ENCODE results near the gene FKBP4. TPM values are rescaled to one million over a fixed set of nuclear protein-coding genes. Genes with fewer than 3 reads are reported as not detected.

FKBP4 gene
- total RNA-seq, 4 donors from 2014 or later, result 29.1 to 51.0 (median 38.8) TPM

GRCh38 chr12:2834581-2835491 is 40.1 kb downstream of the FKBP4 start, which contains the start of gene NRIP2:
Gene NRIP2 (minus strand): TSS chr12:2835035. CDS start chr12:2834983, 52 bp downstream.
- no peak for DNase-seq (ENCODE audit: low spot score in 2 of 2)
- TF ChIP-seq POLR2A (IDR thresholded peaks at IDR 0.05) (no peak), EP300 (IDR thresholded peaks at IDR 0.05) (no peak)
- TF ChIP-seq, protein P1, sequence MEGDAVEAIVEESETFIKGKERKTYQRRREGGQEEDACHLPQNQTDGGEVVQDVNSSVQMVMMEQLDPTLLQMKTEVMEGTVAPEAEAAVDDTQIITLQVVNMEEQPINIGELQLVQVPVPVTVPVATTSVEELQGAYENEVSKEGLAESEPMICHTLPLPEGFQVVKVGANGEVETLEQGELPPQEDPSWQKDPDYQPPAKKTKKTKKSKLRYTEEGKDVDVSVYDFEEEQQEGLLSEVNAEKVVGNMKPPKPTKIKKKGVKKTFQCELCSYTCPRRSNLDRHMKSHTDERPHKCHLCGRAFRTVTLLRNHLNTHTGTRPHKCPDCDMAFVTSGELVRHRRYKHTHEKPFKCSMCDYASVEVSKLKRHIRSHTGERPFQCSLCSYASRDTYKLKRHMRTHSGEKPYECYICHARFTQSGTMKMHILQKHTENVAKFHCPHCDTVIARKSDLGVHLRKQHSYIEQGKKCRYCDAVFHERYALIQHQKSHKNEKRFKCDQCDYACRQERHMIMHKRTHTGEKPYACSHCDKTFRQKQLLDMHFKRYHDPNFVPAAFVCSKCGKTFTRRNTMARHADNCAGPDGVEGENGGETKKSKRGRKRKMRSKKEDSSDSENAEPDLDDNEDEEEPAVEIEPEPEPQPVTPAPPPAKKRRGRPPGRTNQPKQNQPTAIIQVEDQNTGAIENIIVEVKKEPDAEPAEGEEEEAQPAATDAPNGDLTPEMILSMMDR (IDR thresholded peaks at IDR 0.05), result peak in 3 of 5 experiments; percentile 25 to 36 (median 30)
- peak within 1 kb of the TSS; percentile 29 to 49 (median 36) for H3K4me3 ChIP-seq
- H3K27me3 ChIP-seq, result no peaks in the 10 kb centered on the region
- H3K4me1 ChIP-seq, result peaks cover 0 to 47% (median 11%) of the 10 kb centered on the region in 4 donors
- H3K27ac ChIP-seq, result peak within 1 kb of the TSS; percentile 69 to 87 (median 80)
- no peaks in the 10 kb centered on the region for H3K9me3 ChIP-seq
- peaks cover 0 to 25% (median 0%) of the 10 kb centered on the region in 3 donors for H3K36me3 ChIP-seq
- 8 to 9% methylated on average over 23 to 32 of the region's 32 CpGs for WGBS, 2 donors

DNA sequence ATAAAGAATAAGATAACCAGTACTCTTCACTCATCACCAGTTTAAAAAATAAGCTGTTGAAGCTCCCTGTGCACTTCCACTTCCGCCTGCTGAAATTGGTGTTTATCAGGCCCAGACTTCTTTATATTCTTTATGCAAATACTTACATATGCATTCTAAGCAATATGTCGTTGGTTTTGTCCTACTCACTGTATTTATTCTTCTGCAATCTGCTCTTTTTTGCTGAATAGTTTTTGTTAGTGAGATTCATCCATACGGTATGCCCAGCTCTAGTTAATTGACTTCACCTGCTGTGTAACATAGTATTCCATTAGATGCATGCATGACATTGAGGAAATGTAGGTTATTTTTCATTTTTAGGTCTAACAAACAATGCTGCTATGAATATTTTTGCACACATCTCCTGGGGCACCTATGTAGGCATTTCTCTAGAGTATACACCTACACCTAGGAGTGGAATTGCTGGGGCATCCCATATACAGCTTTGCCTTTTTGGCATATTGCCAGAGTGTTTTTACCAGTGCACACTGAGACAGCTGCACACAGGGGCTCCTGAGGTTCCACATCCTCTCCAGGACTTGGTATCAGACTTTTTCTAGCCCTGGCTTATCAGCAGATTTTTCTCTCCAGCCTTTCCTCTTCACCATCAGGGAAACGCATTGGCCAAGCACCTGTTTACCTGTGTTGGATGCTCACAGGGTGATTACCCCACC is 41.1 kb downstream of the FKBP4 start:
- no peak for TF ChIP-seq POLR2A (IDR thresholded peaks at IDR 0.05)
- TF ChIP-seq, protein P1 (IDR thresholded peaks at IDR 0.05), result no peak
- no peak for TF ChIP-seq EP300 (IDR thresholded peaks at IDR 0.05)
- H3K9me3 ChIP-seq, result no peaks in the 10 kb centered on the region
- peaks cover 0 to 48% (median 11%) of the 10 kb centered on the region in 4 donors for H3K4me1 ChIP-seq
- no peaks in the 10 kb centered on the region for H3K27me3 ChIP-seq
- peaks cover 0 to 15% (median 0%) of the 10 kb centered on the region in 3 donors for H3K36me3 ChIP-seq
- no peak overlapping the region for H3K4me3 ChIP-seq
- 60 to 62% methylated on average over 4 of the region's 4 CpGs for WGBS, 2 donors
- no peak for DNase-seq (ENCODE audit: low spot score in 2 of 2)
- peak overlapping the region in 3 of 4 donors; percentile 69 to 87 (median 86) for H3K27ac ChIP-seq

GRCh38 chr12:2836574-2836973 is 41.8 kb downstream of the FKBP4 start:
- no peak for TF ChIP-seq POLR2A (IDR thresholded peaks at IDR 0.05)
- TF ChIP-seq, protein P1 (IDR thresholded peaks at IDR 0.05), result no peak
- no peak for TF ChIP-seq EP300 (IDR thresholded peaks at IDR 0.05)
- Histone ChIP-seq H3K36me3 (peaks cover 0 to 7% (median 0%) of the 10 kb centered on the region in 3 donors), H3K4me1 (peaks cover 0 to 51% (median 13%) of the 10 kb centered on the region in 4 donors), H3K27ac (no peak overlapping the region), H3K4me3 (no peak overlapping the region), H3K9me3 (no peaks in the 10 kb centered on the region), H3K27me3 (no peaks in the 10 kb centered on the region)
- no peak for DNase-seq (ENCODE audit: low spot score in 2 of 2)
- WGBS, 2 donors, result 87 to 88% methylated on average over 8 of the region's 8 CpGs

DNA sequence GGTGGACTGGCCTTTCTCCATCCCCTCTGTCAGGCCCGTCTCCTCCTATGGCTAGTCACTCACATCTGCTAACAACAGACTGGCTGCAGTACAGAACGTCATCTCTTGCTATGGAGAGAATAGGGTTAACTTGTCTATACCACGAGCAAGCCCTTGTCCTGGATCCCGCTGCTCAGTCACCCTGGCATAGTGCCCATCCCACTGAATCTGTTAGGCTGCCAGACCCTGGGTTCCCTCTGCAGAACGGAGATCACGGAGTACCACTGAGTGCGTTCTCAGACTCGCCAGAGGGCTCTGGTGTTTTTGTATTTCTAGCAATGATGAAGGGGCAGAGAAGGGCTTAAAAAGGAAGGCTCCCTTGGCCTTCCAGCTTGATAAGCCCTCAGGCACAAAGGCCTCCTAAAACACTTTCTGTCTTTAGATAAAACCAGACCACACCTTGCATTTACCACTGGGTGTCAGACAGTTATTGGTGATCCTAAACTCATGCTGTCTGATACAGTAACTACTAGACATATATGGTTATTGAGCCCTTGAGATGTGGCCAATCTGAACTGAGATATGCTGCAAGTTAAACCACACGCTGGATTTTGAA is 46.4 kb downstream of the FKBP4 start:
- TF ChIP-seq, protein P1 (IDR thresholded peaks at IDR 0.05), result no peak
- no peak for TF ChIP-seq EP300 (IDR thresholded peaks at IDR 0.05)
- no peak for TF ChIP-seq POLR2A (IDR thresholded peaks at IDR 0.05)
- Histone ChIP-seq H3K27ac (peak overlapping the region; percentile 7 to 91 (median 58)), H3K9me3 (no peaks in the 10 kb centered on the region), H3K27me3 (no peaks in the 10 kb centered on the region), H3K4me1 (peaks cover 0 to 54% (median 4%) of the 10 kb centered on the region in 4 donors), H3K4me3 (no peak overlapping the region), H3K36me3 (no peaks in the 10 kb centered on the region)
- 27 to 44% methylated on average over 9 of the region's 9 CpGs for WGBS, 2 donors
- no peak for DNase-seq (ENCODE audit: low spot score in 2 of 2)
